Testis (tissue), 3 donors: ENCODE data around the gene RASA3. TPM values are rescaled to one million over a fixed set of nuclear protein-coding genes. Genes with fewer than 3 reads are reported as not detected.
A peak's percentile ranks its signal among the peaks of the same experiment; 100 is the strongest.
"Not testable (repeated sequence)": the region's sequence is repeated elsewhere in the genome, so short reads cannot be mapped to it uniquely, and the experiment has no call there.

Source experiments
- DNase-seq: peaks from one replicate; pipeline ENCODE4 v3.0.0-alpha.2; 2019
- H3K27ac ChIP-seq, 2 donors: fragments of 200-600 bp; sonication (generic); one replicate each; pipeline ENCODE4 v1.5.1; 2019
- H3K27me3 ChIP-seq: fragments of 200-600 bp; sonication (generic); one replicate; pipeline ENCODE4 v1.5.1; 2019
- H3K36me3 ChIP-seq: fragments of 200-600 bp; sonication (generic); one replicate; pipeline ENCODE4 v1.5.1; 2017; ENCODE audit warnings: low read depth; ENCODE audit errors: missing control alignments
- H3K4me1 ChIP-seq: fragments of 200-600 bp; sonication (generic); one replicate; pipeline ENCODE4 v1.5.1; 2019
- H3K4me3 ChIP-seq, 2 donors: fragments of 200-600 bp; sonication (generic); one replicate each; pipeline ENCODE4 v1.5.1; 2017 to 2019
- H3K9me3 ChIP-seq: fragments of 200-600 bp; sonication (generic); one replicate; pipeline ENCODE4 v1.5.1; 2017
- CTCF ChIP-seq, 3 experiments: fragments of 450-650 bp in 2 of 3; fragments of 200-600 bp in 1 of 3; sonication (generic) in 1 of 3; IDR thresholded peaks; one replicate each; pipeline ENCODE4 v1.5.1; 2016 to 2019; ENCODE audit warnings: antibody characterized with exemption in 3 of 3, mild to moderate bottlenecking in 2 of 3, moderate library complexity in 1 of 3
- POLR2A ChIP-seq: fragments of 450-650 bp; IDR thresholded peaks from one replicate; pipeline ENCODE4 v1.6.1; 2017; ENCODE audit warnings: antibody characterized with exemption, mild to moderate bottlenecking, moderate library complexity
- WGBS, 2 donors: methylation state at CpG; one replicate each; pipeline ENCODE4 v1.1.5; 2018; 5-methylcytosine and 5-hydroxymethylcytosine counted together
- intact Hi-C: fragments of 100-400 bp; cut with DNase I; formaldehyde crosslinking; loops from one replicate; pipeline ENCODE4 v1.15.1; 2023; ENCODE audit warnings: low total_unique reads
- polyA plus RNA-seq: library from polyadenylated mRNA; stranded (reverse); fragments of 350-450 nt; fragmentation: Illumina TruSeq; extraction: RNeasy Lipid Tissue Mini Kit (QIAGEN cat#74804); gene quantifications from one replicate; pipeline ENCODE4 v1.2.3, GENCODE V29; 2014; ENCODE audit warnings: low read depth, low replicate concordance; ENCODE audit not compliant: insufficient read depth
- total RNA-seq, 2 donors: library from RNA; depleted of rRNA; stranded (reverse); fragments of >200 nt; gene quantifications; one replicate each; pipeline ENCODE4 v1.2.3, GENCODE V29; 2016

Gene RASA3
- total and polyA plus RNA-seq, 3 donors from 2014 or later: 13.2 to 21.6 (median 16.4) TPM

GRCh38 chr13:114076329-114077090 is 55.9 kb downstream of the RASA3 start:
- intact Hi-C loops: no loop called here
- no peak for TF ChIP-seq POLR2A
- no peaks in the 10 kb centered on the region for H3K4me1 ChIP-seq
- H3K27me3 ChIP-seq: no peaks in the 10 kb centered on the region
- DNase-seq: no peak
- 68 to 75% methylated on average over 33 to 35 of the region's 35 CpGs for WGBS, 2 donors
- H3K9me3 ChIP-seq: no peaks in the 10 kb centered on the region
- H3K27ac ChIP-seq: no peak overlapping the region
- H3K36me3 ChIP-seq: no peaks in the 10 kb centered on the region
- H3K4me3 ChIP-seq: peak overlapping the region; percentile 12 to 44

GRCh38 chr13:114075811-114076210 is 56.6 kb downstream of the RASA3 start:
- intact Hi-C loops, DNase-seq, H3K27ac ChIP-seq, H3K27me3 ChIP-seq, H3K4me1 ChIP-seq, H3K36me3 ChIP-seq, H3K9me3 ChIP-seq: not testable (repeated sequence)
- 64 to 89% methylated on average over 4 to 43 of the region's 45 CpGs for WGBS, 2 donors
- H3K4me3 ChIP-seq: peak overlapping the region; percentile 12 to 44

- WGBS, 2 donors: 71 to 74% methylated on average over 29 of the region's 29 CpGs
Observed at GRCh38 chr13:114074671-114075315, 57.6 kb downstream of the RASA3 start.

DNA sequence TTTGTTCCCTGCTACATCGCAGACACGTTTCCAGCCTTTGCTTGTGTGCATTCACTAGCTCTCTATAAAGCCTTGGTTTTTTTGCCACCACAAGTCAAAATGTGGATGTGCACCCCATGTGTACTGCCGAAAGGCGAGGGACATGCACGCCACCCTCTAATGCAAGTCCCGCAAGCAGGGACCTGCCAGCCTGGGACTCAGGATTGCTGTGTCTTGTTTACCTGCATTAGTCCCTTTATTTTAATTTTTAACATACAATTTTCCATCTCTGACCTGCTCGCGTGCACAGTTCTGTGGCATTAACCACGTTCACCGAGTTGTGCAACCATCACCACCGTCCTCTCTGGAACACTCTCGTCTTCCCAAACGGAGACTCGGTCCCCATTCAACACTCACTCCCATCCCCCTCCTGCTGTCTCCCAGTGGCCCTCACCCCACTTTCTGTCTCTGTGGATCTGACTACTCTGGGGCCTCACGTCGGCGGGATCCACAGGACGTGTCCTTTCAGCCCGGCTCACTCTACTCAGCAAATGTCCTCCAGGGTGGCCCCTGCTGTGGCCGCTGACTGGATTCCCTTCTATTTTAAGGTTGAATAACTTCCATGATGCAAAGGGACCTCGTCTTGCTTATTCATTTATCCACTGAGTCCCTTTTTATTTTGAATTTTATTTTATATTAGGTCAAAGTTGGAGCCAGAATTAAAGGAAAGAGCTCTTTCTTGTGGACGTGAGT is 58.4 kb downstream of the RASA3 start:
- WGBS, 2 donors: 87 to 90% methylated on average over 22 of the region's 22 CpGs
- Histone ChIP-seq H3K27ac (no peak overlapping the region), H3K27me3 (no peaks in the 10 kb centered on the region), H3K4me1 (peaks cover 2% of the 10 kb centered on the region), H3K9me3 (no peaks in the 10 kb centered on the region), H3K36me3 (no peaks in the 10 kb centered on the region), H3K4me3 (no peak overlapping the region)
- intact Hi-C loops: no loop called here
- DNase-seq: no peak
- TF ChIP-seq CTCF (IDR thresholded peaks at IDR 0.05): no peak

More at GRCh38 chr13:114074671-114075315, 57.6 kb downstream of the RASA3 start:
- H3K9me3 ChIP-seq: no peaks in the 10 kb centered on the region
- no peak for TF ChIP-seq CTCF (IDR thresholded peaks at IDR 0.05)
- no peak for TF ChIP-seq POLR2A
- H3K36me3 ChIP-seq: no peaks in the 10 kb centered on the region
- H3K27ac ChIP-seq: peak overlapping the region in 1 of 2 donors; percentile 41
- H3K4me1 ChIP-seq: no peaks in the 10 kb centered on the region
- peak overlapping the region in 1 of 2 donors; percentile 13 for H3K4me3 ChIP-seq
- intact Hi-C loops: no loop called here
- DNase-seq: no peak
- H3K27me3 ChIP-seq: no peaks in the 10 kb centered on the region

DNA sequence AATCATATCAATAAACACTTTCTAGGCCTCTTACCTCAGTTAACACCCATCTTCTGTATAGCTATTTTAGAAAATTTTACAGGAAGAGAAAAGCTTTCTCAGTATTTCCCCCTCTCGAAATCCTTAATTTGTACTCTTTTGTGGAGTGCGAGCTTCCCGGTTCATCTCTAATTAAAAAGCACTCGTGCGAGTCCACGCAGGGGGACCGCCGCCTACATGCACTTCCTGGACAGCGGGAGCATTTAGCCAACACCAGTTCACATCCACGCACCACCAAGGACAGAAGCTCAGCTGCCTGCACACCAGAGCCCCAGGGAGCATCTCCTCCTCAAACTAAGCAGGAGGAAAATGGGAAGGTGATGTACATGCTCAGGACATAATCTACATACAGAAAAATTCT is 60.0 kb downstream of the RASA3 start:
- intact Hi-C loops: no loop called here
- no peaks in the 10 kb centered on the region for H3K36me3 ChIP-seq
- H3K4me1 ChIP-seq: peaks cover 14% of the 10 kb centered on the region
- no peaks in the 10 kb centered on the region for H3K27me3 ChIP-seq
- no peak overlapping the region for H3K4me3 ChIP-seq
- no peak overlapping the region for H3K27ac ChIP-seq
- no peak for DNase-seq
- H3K9me3 ChIP-seq: no peaks in the 10 kb centered on the region
- TF ChIP-seq POLR2A: no peak
- no peak for TF ChIP-seq CTCF (IDR thresholded peaks at IDR 0.05)
- WGBS, 2 donors: 93 to 95% methylated on average over 10 of the region's 10 CpGs
